GM13976 (cell line): ENCODE data around the gene C1QA.

ENCODE experiments used
- DNase-seq: peaks from one replicate; pipeline ENCODE4 v3.0.0; 2012; ENCODE audit warnings: low spot score
- CTCF ChIP-seq: IDR thresholded peaks from 2 replicates; pipeline ENCODE4 v1.5.1; 2012; ENCODE audit warnings: borderline replicate concordance, mild to moderate bottlenecking; ENCODE audit not compliant: insufficient read depth; ENCODE audit errors: extremely low read depth, missing control alignments, control extremely low read depth
- in situ Hi-C: fragments of 300-500 bp; cut with MboI; formaldehyde crosslinking; loops from one replicate; pipeline ENCODE4 v1.12.0; 2022; ENCODE audit warnings: low sequenced_read_pairs, mixed read lengths, inconsistent platforms; ENCODE audit not compliant: unreplicated experiment

C1QA gene

GRCh38 chr1:22643928-22644327 lies 7.5 kb downstream of the C1QA start:
- no peak for DNase-seq
- in situ Hi-C loops: loop anchor here (10.0 to 25.0 kb wide), 2 partner anchors 219 to 507 kb away; partner anchors contain the start of gene WNT4
- no peak for TF ChIP-seq CTCF

GRCh38 chr1:22645931-22646330 lies 9.5 kb downstream of the C1QA start:
- no peak for TF ChIP-seq CTCF
- in situ Hi-C loops: loop anchor here (10.0 to 25.0 kb wide), 2 partner anchors 221 to 509 kb away; partner anchors contain the start of gene WNT4
- DNase-seq: no peak

GRCh38 chr1:22646384-22646783 lies 10.0 kb downstream of the C1QA start:
- no peak for TF ChIP-seq CTCF
- no peak for DNase-seq
- in situ Hi-C loops: loop anchor here (10.0 to 25.0 kb wide), 2 partner anchors 222 to 509 kb away; partner anchors contain the start of gene WNT4

- in situ Hi-C loops: no loop called here
Observed at GRCh38 chr1:22650089-22650693, 13.8 kb downstream of the C1QA start.

GRCh38 chr1:22651941-22652856 lies 15.8 kb downstream of the C1QA start:
- no peak for TF ChIP-seq CTCF
- in situ Hi-C loops: no loop called here
- no peak for DNase-seq

More at GRCh38 chr1:22650089-22650693, 13.8 kb downstream of the C1QA start:
- no peak for DNase-seq
- TF ChIP-seq CTCF: no peak

GRCh38 chr1:22652881-22653316 lies 16.5 kb downstream of the C1QA start, which contains the start of gene C1QB:
Gene C1QB, plus strand, starts transcription at chr1:22653236. Its CDS starts 6,227 bp downstream, at chr1:22659463.
- no peak for TF ChIP-seq CTCF
- DNase-seq: no peak
- in situ Hi-C loops: no loop called here
